ENCODE measurements around the gene ADAMTSL1.

ADAMTSL1 gene

GRCh38 chr9:18472435-18472834 lies 1.5 kb upstream of the ADAMTSL1 start:
- DNase-seq = no peak

DNA sequence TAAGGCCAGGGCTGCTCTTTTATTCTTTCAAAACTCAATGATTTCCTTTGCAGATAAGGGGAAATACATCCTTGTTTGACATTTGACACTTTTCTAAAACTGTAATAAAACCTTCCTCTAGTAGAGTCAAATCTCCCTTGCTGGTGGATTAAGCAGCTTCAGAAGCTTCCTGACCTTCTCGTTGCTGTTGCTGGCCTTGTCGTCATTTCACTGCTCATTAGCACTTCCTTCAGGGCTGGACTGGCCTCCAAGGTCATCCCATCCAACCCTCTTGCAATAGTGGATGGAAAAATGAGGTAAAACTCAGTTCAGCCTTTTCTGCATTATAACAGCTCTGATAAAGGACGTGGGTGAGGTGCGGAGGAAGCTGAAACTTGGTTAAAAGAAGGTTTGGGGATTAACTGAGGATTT lies 1.1 kb upstream of the ADAMTSL1 start:
- peak; percentile 20 for DNase-seq

DNA sequence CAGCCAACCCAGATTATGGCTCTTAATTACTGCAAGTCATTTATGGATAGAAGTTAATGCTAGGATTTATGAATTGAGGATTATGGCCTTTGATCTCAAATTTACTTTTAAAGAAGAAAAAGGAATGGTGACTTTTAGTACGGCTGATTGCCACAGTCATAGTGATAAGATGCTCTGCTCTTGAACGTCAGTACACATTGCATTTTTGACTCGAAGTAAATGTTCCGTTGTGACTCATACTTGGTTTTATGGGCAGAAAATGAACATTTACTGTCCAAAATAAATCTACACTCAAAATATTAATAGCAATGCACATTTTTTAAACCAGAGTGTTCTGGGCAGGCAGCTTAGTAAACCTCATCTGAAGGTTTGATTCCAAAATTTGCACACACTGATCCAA lies 830 bp downstream of the ADAMTSL1 start:
- no peak for DNase-seq

- DNase-seq = peak; percentile 17
Measured at GRCh38 chr9:18477121-18477660, 3.2 kb downstream of the ADAMTSL1 start.

DNA sequence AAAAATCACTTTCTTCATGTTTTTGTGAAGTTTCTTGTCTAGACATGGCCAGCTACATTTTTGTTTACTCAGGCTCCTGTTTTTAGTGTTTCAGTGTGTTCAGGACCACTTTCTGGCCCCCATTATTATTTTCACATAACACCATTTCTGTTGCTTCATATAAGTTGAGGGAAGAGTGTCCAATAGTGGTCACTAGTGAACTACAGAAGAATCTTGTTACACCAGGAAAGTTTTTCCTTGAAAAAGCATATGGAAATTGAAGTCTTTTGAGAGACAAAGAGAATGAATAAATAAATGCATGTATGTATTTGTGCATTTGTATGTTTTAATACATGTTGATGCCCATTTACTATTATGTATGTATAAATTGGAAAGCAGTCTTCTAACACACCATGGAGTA lies 3.8 kb downstream of the ADAMTSL1 start:
- DNase-seq = no peak

- no peak for DNase-seq
Measured at GRCh38 chr9:18478501-18479361, 4.8 kb downstream of the ADAMTSL1 start.

DNA sequence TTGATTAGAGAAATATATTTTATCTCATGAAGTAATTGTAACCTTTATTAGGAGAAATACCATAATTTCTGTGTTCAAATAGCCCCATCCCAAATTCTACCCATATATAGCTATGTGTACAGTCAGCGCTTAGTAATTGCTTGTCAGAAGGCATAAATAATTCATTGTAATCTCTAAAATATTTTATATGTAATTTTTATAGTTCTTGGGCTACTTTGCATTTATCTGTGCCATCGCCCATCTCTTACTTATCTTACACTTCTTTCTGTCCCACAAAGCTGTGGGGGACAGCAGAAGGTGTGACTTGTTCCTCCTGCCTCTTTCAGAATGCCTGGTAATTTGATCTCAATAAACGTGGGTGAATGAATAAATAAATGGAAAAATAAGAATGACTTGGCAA lies 5.5 kb downstream of the ADAMTSL1 start:
- DNase-seq = no peak

DNA sequence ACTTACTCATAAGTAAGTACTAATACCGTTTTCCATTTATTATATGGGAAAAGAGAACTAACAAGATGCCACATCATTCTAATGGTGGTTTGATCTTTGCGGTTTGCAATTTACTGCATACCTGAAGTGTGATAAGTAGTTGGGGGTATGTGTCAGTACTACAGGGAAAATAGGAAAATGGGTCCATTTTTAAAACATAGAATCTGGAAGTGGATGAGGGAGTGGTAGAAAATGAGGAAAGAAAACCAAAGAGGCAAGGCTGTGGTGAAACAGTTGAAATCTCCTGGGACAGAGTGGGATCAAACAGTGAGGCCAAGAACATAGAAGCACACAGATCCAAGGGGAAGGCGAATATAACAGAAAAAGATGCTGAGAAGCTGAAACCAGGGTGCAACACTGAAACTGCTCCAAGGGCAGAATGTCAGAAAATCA lies 6.7 kb downstream of the ADAMTSL1 start:
- no peak for DNase-seq

DNA sequence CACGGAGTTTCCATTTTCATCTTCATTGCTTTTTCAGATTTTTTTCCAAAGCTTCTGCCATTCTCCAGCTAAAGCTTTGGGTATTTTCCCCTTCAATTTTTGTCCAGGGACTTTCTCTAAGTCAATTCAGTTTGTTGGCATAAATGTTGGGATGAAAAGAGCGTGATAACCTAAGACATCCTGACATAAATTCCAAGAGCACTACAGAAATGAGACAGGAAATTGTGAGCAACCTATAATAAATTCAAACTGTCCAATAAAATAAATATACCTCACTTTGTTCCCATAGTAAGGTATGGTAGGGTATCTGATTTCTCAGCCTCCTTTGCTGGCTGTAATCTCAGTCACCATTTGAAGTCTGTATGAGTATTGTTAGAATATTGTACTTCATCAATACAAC lies 8.4 kb downstream of the ADAMTSL1 start:
- DNase-seq = no peak

DNA sequence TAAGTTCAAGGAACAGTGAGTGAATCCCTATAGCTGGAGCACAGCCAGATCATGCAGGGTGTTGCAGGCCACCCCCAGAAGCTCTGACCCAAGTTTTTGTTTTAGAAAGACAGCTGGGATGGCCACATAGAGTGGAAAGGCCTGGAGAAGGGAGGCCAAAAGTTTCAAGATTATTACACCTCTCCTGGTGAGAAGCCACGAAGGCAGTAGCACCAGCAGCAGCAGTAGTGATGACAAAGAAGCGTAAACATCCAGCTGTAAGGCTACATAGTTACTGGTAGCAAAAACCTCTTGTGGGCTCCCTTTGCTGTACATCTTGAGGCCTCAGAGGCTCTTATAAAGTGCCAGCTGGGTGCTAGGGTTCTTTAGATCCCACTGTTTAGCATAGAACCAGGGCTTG lies 11.8 kb downstream of the ADAMTSL1 start:
- no peak for DNase-seq

DNA sequence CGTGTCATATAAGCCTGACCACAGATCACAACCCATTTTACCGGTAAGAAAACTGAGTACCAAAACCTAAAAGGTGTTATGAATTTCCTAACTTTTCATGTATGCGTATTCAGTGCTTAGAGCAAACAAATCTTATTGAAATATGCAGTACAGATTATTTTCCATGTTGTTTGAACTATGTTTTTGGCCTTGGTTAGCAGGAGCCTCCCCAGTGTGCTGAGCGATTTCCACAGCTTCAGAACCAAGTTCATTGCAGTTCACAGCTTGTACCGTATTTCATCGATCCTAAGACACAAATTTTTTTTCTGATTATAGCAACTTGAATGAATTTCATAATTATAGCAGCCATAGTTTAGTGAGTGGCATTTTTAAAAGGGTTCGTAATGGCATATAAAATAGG lies 13.7 kb downstream of the ADAMTSL1 start:
- no peak for DNase-seq

DNA sequence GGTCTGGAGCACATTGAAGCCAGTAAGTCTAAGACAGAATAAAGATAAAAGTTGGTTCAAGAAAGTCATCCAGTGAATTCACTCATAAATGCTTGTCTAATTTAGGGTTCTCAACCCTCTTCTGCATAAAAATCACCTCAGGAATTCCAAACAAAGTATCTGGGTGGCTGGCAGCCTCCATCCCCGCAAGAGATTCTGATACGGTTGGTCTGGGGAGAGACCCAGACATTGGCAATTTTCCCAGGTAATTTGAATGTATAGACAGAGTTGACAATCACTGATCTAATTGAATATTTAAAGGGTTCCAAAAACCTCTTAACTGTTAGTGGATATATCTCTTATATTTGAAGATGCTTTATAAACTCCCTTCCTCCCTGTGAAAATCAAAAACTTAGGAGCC lies 14.9 kb downstream of the ADAMTSL1 start:
- DNase-seq = no peak

DNA sequence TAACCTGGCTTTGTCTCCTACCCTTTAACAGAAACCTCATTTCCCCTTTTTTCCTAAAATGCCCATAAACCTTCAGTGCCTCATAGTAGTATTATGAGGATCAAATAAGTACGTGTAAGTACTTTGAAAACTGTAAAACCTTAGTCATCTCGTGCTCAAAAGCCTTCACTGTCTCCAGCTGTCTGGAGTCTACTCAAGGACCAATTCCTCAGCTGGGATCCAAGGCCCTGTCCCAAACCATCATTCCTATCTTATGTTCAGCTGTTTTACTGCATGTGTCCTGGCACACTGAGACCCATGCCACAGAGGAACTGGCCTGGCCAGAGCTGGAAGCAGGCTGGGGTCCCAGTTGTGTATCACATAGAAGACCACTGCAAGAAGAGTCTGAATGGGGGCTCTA lies 15.9 kb downstream of the ADAMTSL1 start:
- DNase-seq = no peak

- DNase-seq = no peak
Measured at GRCh38 chr9:18490641-18491370, 16.9 kb downstream of the ADAMTSL1 start.

- no peak for DNase-seq
Measured at GRCh38 chr9:18492612-18493011, 18.7 kb downstream of the ADAMTSL1 start.

GRCh38 chr9:18493451-18493993 lies 19.6 kb downstream of the ADAMTSL1 start:
- DNase-seq = peak; percentile 43

DNA sequence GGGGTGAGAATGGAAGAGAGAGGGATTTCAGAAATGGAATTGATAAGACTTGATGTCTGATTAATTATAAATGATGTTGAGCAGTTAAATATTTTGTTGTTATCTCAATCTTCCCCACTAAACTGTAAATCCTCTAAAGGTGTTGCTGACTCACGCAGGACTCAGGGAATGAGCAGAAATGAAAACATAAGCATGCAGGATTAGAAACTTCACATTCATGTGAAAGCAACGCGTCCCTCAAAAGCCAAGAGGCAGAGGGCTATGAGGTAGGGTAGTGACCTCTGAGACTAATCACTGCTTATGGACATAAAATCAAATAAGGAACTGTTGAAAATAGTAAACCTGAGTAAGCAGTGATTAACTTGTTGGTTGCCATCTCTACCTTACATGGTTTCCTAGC lies 21.1 kb downstream of the ADAMTSL1 start:
- DNase-seq = no peak

- DNase-seq = no peak
Measured at GRCh38 chr9:18496256-18497000, 22.5 kb downstream of the ADAMTSL1 start.

DNA sequence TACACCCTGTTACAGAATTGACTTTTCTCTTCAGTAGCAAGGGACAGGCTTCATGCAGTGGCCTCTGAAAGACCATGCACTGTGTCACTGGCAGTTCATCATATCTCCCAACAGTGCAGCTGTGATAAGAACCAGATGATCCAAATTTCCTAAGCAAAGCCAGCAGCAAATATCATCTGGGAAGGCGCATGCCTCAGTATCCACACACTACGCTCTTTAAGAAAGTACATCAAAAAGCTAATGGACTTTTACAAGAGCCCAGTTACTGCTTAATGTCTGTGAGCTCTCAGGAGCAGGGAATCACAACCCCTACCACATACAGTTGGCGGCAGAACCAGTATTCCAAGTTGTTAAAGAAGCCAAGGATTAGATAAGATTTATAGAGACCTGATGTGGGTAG lies 25.1 kb downstream of the ADAMTSL1 start:
- DNase-seq = no peak

DNA sequence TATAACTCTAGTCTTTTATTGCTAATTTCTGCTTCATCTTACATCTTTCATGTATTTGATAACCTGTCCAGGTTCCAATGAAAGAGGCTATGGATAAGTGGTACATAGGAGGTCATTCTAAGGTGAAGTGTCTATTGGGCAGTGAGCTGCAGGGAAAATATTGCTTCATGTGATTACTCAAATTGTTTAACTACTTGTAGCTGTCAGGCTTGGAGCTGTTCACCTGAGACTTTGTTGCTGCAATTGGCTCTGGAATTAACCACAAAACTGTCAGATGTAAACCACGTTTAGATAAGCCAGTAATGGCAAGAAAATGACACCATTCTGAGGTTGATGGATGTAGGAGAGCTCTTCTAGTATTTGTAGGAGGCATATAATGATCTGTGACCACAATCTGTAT lies 26.0 kb downstream of the ADAMTSL1 start:
- DNase-seq = peak; percentile 69

DNA sequence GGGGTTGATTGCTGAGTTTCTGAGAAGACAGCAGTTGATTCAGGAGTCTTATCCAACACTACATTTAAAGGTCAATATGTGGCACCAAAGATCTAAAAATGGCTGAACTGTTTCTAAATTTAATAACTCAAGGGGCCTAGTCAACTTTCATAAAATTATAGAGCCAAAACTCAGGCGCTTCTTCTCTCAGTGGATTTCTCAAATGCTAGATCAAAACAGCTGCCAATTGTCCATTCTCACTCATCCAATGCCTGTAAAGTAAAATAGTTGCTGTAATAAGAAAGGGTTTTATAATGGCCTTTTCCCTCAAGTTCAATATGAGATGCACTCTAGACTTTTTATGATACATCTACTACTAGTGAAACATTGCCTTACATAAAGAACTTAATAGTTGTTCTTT lies 26.5 kb downstream of the ADAMTSL1 start:
- DNase-seq = no peak

GRCh38 chr9:18501949-18502348 lies 28.0 kb downstream of the ADAMTSL1 start:
- no peak for DNase-seq

DNA sequence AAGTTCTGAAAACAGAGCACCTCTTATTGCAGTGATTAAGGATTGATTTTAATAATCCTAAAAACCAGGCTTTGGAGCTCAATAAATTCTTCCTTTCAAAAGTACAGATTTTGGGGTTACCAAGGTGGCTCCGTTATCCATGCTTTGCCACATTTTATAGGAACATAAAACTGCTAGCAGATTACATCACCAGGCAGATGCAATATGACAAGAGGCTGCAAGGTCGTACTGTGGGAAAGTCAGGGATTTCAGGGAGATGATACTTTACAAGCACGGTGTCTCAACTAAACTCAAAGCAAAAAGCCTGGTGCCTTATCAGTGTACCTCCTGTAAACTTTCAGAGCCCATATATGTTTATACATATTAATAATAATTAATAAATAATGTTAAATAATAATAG lies 28.6 kb downstream of the ADAMTSL1 start:
- DNase-seq = no peak

Data from NCI-H1092 (cell line).